PC-3 (cell line): ENCODE measurements around the gene FRMD5. TPM values are rescaled to one million over a fixed set of nuclear protein-coding genes. Genes with fewer than 3 reads are reported as not detected.
"Not testable (repeated sequence)": the region's sequence is repeated elsewhere in the genome, so short reads cannot be mapped to it uniquely, and the experiment has no call there.

Experiments used
- ATAC-seq: fragments of 200-7000 bp; cut with Tn5 transposase; 2 replicates; pipeline ENCODE4 v1.9.1; 2020; ENCODE audit warnings: mild to moderate bottlenecking, moderate library complexity
- BruUV-seq: library from RNA; stranded (reverse); fragments of 400-500 nt; replicated peaks from 2 replicates; lab custom pipeline; 2021; lab: Mats Ljungman, UMichigan
- CTCF ChIA-PET: fragments of 300-600 bp; sonication (Branson Sonifier 250); formaldehyde crosslinking; loops from one replicate; lab custom pipeline; 2022; ENCODE audit warnings: antibody characterized with exemption; lab: Charles Lee
- POLR2A ChIA-PET: fragments of 300-600 bp; sonication (Branson Sonifier 250); formaldehyde crosslinking; loops from one replicate; lab custom pipeline; 2022; ENCODE audit warnings: antibody characterized with exemption; ENCODE audit not compliant: unreplicated experiment; lab: Charles Lee
- DNase-seq: peaks from one replicate; pipeline ENCODE4 v3.0.0-alpha.2; 2015
- H2AFZ ChIP-seq: fragments of 300-600 bp; sonication (generic); 2 replicates; pipeline ENCODE4 v1.6.0; 2016; ENCODE audit warnings: antibody characterized with exemption, low read length
- H3F3A ChIP-seq: fragments of 300-600 bp; sonication (generic); one replicate; pipeline ENCODE4 v1.6.0; 2017; ENCODE audit warnings: antibody characterized with exemption, low read length, control low read depth, mild to moderate bottlenecking; ENCODE audit not compliant: unreplicated experiment
- H3K27ac ChIP-seq: fragments of 300-600 bp; sonication (generic); 2 replicates; pipeline ENCODE4 v1.5.1; 2016; ENCODE audit warnings: mild to moderate bottlenecking, low read length
- H3K27me3 ChIP-seq: fragments of 300-600 bp; sonication (generic); 2 replicates; pipeline ENCODE4 v1.6.1; 2016; ENCODE audit warnings: low read length, mixed read lengths
- H3K36me3 ChIP-seq: fragments of 300-600 bp; sonication (generic); 2 replicates; pipeline ENCODE4 v1.6.1; 2016; ENCODE audit warnings: low read depth, mixed run types, low read length, mixed read lengths
- H3K4me1 ChIP-seq: fragments of 300-600 bp; sonication (generic); 2 replicates; pipeline ENCODE4 v1.5.1; 2016; ENCODE audit warnings: low read length; ENCODE audit not compliant: insufficient read depth
- H3K4me2 ChIP-seq: fragments of 300-600 bp; sonication (generic); 2 replicates; pipeline ENCODE4 v1.6.0; 2016; ENCODE audit warnings: low read length
- H3K4me3 ChIP-seq: fragments of 300-600 bp; sonication (generic); 2 replicates; pipeline ENCODE4 v1.5.1; 2016; ENCODE audit warnings: mild to moderate bottlenecking, low read length, mixed read lengths
- H3K79me2 ChIP-seq: fragments of 300-600 bp; sonication (generic); 2 replicates; pipeline ENCODE4 v1.6.1; 2017; ENCODE audit warnings: low read length, mixed read lengths
- H3K9ac ChIP-seq: fragments of 300-600 bp; sonication (generic); 2 replicates; pipeline ENCODE4 v1.6.0; 2016; ENCODE audit warnings: mild to moderate bottlenecking, low read length
- H3K9me2 ChIP-seq: fragments of 300-600 bp; sonication (generic); replicated peaks from 2 replicates; pipeline ENCODE4 v1.6.1; 2016; ENCODE audit warnings: mixed run types, low read length, mixed read lengths
- H3K9me3 ChIP-seq: fragments of 300-600 bp; sonication (generic); 2 replicates; pipeline ENCODE4 v1.6.1; 2016; ENCODE audit warnings: low read length, mixed read lengths
- H4K20me1 ChIP-seq: fragments of 300-600 bp; sonication (generic); 2 replicates; pipeline ENCODE4 v1.6.1; 2016; ENCODE audit warnings: low read length, mixed read lengths
- EZH2 ChIP-seq: fragments of 300-600 bp; sonication (generic); IDR thresholded peaks from one replicate; pipeline ENCODE4 v1.6.1; 2017; ENCODE audit warnings: antibody characterized with exemption, mild to moderate bottlenecking, low read length; ENCODE audit not compliant: unreplicated experiment
- EZH2phosphoT487 ChIP-seq: fragments of 300-600 bp; sonication (generic); IDR thresholded peaks from 2 replicates; pipeline ENCODE4 v1.6.1; 2018; ENCODE audit warnings: mild to moderate bottlenecking, antibody characterized with exemption, low read length, borderline replicate concordance
- intact Hi-C: fragments of 100-400 bp; cut with micrococcal nuclease; formaldehyde crosslinking; loops from 2 replicates; pipeline ENCODE4 v1.9.0; 2023
- total RNA-seq: library from RNA; depleted of rRNA; stranded (reverse); fragments of >200 nt; gene quantifications from 2 replicates; pipeline ENCODE4 v1.2.3, GENCODE V29; 2014
- TF ChIP-seq, protein P1 (sequence below): fragments of 300-600 bp; sonication (generic); conservative IDR thresholded peaks from 2 replicates; pipeline ENCODE4 v1.5.1; 2017; ENCODE audit warnings: antibody characterized with exemption, low read depth, mild to moderate bottlenecking, low read length

Gene FRMD5
- total RNA-seq, 1 experiment from 2014 or later = 8.7 TPM

DNA sequence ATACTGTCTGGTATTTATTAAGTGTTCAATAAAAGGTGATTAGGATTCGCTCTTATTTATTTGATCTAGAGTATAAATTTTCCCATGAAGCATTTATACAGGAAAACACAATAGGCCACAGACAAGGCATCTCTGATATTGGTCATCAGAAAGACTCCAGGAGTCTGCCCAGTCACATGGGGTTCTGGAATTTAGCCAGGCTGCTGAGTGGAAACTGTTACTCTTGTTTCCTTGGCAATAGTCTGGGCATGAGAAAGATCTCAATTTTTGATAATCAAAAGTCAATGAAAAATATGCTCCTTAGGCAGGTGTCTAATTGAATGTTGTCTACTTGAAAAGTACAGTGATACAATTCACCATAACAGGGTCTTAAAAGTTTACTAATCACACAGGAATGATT, 161.2 kb downstream of the FRMD5 start:
- H3K9me3 ChIP-seq = no peaks in the 10 kb centered on the region
- no peaks in the 10 kb centered on the region for H3K9me2 ChIP-seq
- no peaks in the 10 kb centered on the region for H3K36me3 ChIP-seq
- H3K4me1 ChIP-seq = peaks cover 23% of the 10 kb centered on the region
- H3K27me3 ChIP-seq = no peaks in the 10 kb centered on the region
- TF ChIP-seq EZH2phosphoT487 = no peak
- TF ChIP-seq, protein P1, sequence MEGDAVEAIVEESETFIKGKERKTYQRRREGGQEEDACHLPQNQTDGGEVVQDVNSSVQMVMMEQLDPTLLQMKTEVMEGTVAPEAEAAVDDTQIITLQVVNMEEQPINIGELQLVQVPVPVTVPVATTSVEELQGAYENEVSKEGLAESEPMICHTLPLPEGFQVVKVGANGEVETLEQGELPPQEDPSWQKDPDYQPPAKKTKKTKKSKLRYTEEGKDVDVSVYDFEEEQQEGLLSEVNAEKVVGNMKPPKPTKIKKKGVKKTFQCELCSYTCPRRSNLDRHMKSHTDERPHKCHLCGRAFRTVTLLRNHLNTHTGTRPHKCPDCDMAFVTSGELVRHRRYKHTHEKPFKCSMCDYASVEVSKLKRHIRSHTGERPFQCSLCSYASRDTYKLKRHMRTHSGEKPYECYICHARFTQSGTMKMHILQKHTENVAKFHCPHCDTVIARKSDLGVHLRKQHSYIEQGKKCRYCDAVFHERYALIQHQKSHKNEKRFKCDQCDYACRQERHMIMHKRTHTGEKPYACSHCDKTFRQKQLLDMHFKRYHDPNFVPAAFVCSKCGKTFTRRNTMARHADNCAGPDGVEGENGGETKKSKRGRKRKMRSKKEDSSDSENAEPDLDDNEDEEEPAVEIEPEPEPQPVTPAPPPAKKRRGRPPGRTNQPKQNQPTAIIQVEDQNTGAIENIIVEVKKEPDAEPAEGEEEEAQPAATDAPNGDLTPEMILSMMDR = no peak
- no peak for TF ChIP-seq EZH2
- no peak overlapping the region for H3K27ac ChIP-seq
- no peak overlapping the region for H3K4me3 ChIP-seq
- no peak overlapping the region for H3K4me2 ChIP-seq
- intact Hi-C loops = no loop called here
- no peak overlapping the region for H3K9ac ChIP-seq
- H4K20me1 ChIP-seq = no peaks in the 10 kb centered on the region
- POLR2A ChIA-PET = no interaction called here
- H3F3A ChIP-seq = no peaks in the 10 kb centered on the region
- CTCF ChIA-PET = no interaction called here
- no peak for ATAC-seq
- no TSS peak for BruUV-seq
- no peak overlapping the region for H2AFZ ChIP-seq
- no peaks in the 10 kb centered on the region for H3K79me2 ChIP-seq
- DNase-seq = peak; percentile 48

- H3K36me3 ChIP-seq, CTCF ChIA-PET, H3K9me3 ChIP-seq, H4K20me1 ChIP-seq, intact Hi-C loops, H3K27me3 ChIP-seq, BruUV-seq, DNase-seq, H3K4me3 ChIP-seq, H3F3A ChIP-seq, ATAC-seq, H3K27ac ChIP-seq, H2AFZ ChIP-seq, H3K9ac ChIP-seq, POLR2A ChIA-PET, H3K4me2 ChIP-seq, H3K79me2 ChIP-seq, H3K9me2 ChIP-seq: not testable (repeated sequence)
- H3K4me1 ChIP-seq = peaks cover 22% of the 10 kb centered on the region
Observed at GRCh38 chr15:44032820-44033219, 162.3 kb downstream of the FRMD5 start.

DNA sequence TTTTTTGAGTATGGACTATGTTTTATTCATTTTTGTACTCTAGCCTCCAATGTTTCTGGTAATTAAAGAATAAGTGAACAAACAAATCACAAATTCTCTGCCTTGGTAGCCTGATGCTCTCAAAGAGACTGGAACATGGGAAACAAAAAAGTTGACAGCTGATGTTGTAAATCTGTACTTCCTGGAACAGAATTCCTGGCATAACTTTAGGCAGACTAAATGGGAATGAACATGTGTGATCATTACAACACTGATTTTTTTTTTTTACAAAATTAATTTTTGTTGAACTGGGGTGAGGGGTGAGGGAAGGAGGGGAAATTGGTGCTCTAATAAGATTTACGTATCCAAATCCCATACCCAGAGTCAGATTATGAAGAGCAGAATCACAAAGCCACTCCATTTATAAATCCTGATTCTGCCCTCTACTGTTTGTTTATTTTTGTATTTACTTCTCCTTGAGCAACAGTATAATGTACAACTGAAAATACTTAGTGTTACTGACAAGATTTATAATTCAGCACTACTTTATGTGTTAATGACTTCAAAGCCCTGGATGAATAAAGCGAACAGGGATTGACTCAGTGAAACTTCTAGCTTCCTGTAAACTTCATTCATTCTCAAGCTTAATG, 165.0 kb downstream of the FRMD5 start:
- DNase-seq (no peak), ATAC-seq (no peak)
- Histone ChIP-seq H3K79me2 (no peaks in the 10 kb centered on the region), H3K4me2 (no peak overlapping the region), H3K36me3 (no peaks in the 10 kb centered on the region), H3F3A (no peaks in the 10 kb centered on the region), H3K27me3 (no peaks in the 10 kb centered on the region), H4K20me1 (no peaks in the 10 kb centered on the region), H3K4me1 (peaks cover 16% of the 10 kb centered on the region), H3K27ac (no peak overlapping the region), H3K4me3 (no peak overlapping the region), H3K9me3 (no peaks in the 10 kb centered on the region), H2AFZ (no peak overlapping the region), H3K9me2 (no peaks in the 10 kb centered on the region), H3K9ac (no peak overlapping the region)
- TF ChIP-seq, protein P1 = no peak
- TF ChIP-seq EZH2 (no peak), EZH2phosphoT487 (no peak)
- CTCF ChIA-PET = no interaction called here
- intact Hi-C loops = no loop called here
- POLR2A ChIA-PET = no interaction called here
- no TSS peak for BruUV-seq
